Prostate gland (tissue), 2 donors: ENCODE measurements around the gene EIPR1. TPM values are rescaled to one million over a fixed set of nuclear protein-coding genes. Genes with fewer than 3 reads are reported as not detected.

Experiments used
- DNase-seq: peaks from one replicate; pipeline ENCODE4 v3.0.0-alpha.2; 2019; ENCODE audit warnings: low spot score
- H3K27ac ChIP-seq, 2 donors: fragments of 200-600 bp; sonication (generic); 2 replicates each; pipeline ENCODE4 v1.5.1; 2017 to 2019
- H3K27me3 ChIP-seq: fragments of 200-600 bp; sonication (generic); replicated peaks from 2 replicates; pipeline ENCODE4 v1.5.1; 2019; ENCODE audit not compliant: insufficient read depth
- H3K36me3 ChIP-seq, 2 donors: fragments of 200-600 bp; sonication (generic); 1 replicate in 1 of 2; 2 replicates in 1 of 2; pipeline versions ENCODE4 v1.5.1 to v1.8.1; 2017 to 2019
- H3K4me1 ChIP-seq: fragments of 200-600 bp; sonication (generic); replicated peaks from 2 replicates; pipeline ENCODE4 v1.5.1; 2019
- H3K4me3 ChIP-seq, 2 donors: fragments of 200-600 bp; sonication (generic); 2 replicates each; pipeline ENCODE4 v1.5.1; 2017 to 2019
- H3K9me3 ChIP-seq: fragments of 200-600 bp; sonication (generic); 2 replicates; pipeline ENCODE4 v1.5.1; 2017
- CTCF ChIP-seq, 4 experiments: fragments of 200-600 bp in 2 of 4; fragments of 450-650 bp in 2 of 4; sonication (generic) in 2 of 4; IDR thresholded peaks; 1 replicate in 3 of 4; 2 replicates in 1 of 4; pipeline ENCODE4 v1.5.1; 2016 to 2019; ENCODE audit warnings: antibody characterized with exemption in 4 of 4, mild to moderate bottlenecking in 2 of 4, moderate library complexity in 2 of 4
- POLR2A ChIP-seq: fragments of 450-650 bp; IDR thresholded peaks from one replicate; pipeline ENCODE4 v1.6.1; 2016; ENCODE audit warnings: antibody characterized with exemption, mild to moderate bottlenecking
- POLR2AphosphoS5 ChIP-seq: sonication (generic); formaldehyde crosslinking; IDR thresholded peaks from one replicate; pipeline ENCODE4 v1.6.1; 2017; ENCODE audit warnings: antibody characterized with exemption
- WGBS: methylation state at CpG from one replicate; pipeline ENCODE4 v1.1.5; 2018; 5-methylcytosine and 5-hydroxymethylcytosine counted together
- intact Hi-C: fragments of 100-400 bp; cut with DNase I; formaldehyde crosslinking; loops from one replicate; pipeline ENCODE4 v1.14.2; 2022
- total RNA-seq, 2 donors: library from RNA; depleted of rRNA; stranded (reverse); fragments of >200 nt; gene quantifications; one replicate each; pipeline ENCODE4 v1.1.0, GENCODE V29; 2016

EIPR1 gene
- total RNA-seq, 2 donors from 2014 or later: 30.0 to 52.3 TPM

- Histone ChIP-seq H3K4me3 (no peak overlapping the region), H3K27me3 (no peaks in the 10 kb centered on the region), H3K27ac (no peak overlapping the region), H3K36me3 (no peaks in the 10 kb centered on the region), H3K4me1 (no peaks in the 10 kb centered on the region), H3K9me3 (no peaks in the 10 kb centered on the region)
- 100% methylated on average over 2 of the region's 2 CpGs for WGBS
- DNase-seq: no peak
- intact Hi-C loops: no loop called here
- TF ChIP-seq CTCF (IDR thresholded peaks at IDR 0.05) (no peak), POLR2A (no peak), POLR2AphosphoS5 (no peak)
These were observed 128.1 kb downstream of the EIPR1 start for GRCh38 chr2:3249476-3249962.

GRCh38 chr2:3248754-3249475, 128.7 kb downstream of the EIPR1 start:
- H3K27ac ChIP-seq: no peak overlapping the region

GRCh38 chr2:3246928-3247714, 130.5 kb downstream of the EIPR1 start:
- no peaks in the 10 kb centered on the region for H3K9me3 ChIP-seq
- no peaks in the 10 kb centered on the region for H3K27me3 ChIP-seq
- TF ChIP-seq POLR2AphosphoS5 (no peak), CTCF (IDR thresholded peaks at IDR 0.05) (no peak), POLR2A (no peak)
- H3K27ac ChIP-seq: no peak overlapping the region
- no peaks in the 10 kb centered on the region for H3K36me3 ChIP-seq
- no peak for DNase-seq
- H3K4me1 ChIP-seq: no peaks in the 10 kb centered on the region
- H3K4me3 ChIP-seq: no peak overlapping the region
- intact Hi-C loops: no loop called here
- 78% methylated on average over 13 of the region's 13 CpGs for WGBS

More at GRCh38 chr2:3248754-3249475, 128.7 kb downstream of the EIPR1 start:
- no peak for DNase-seq
- no peaks in the 10 kb centered on the region for H3K27me3 ChIP-seq
- 93% methylated on average over 4 of the region's 4 CpGs for WGBS
- TF ChIP-seq POLR2AphosphoS5 (no peak), POLR2A (no peak), CTCF (IDR thresholded peaks at IDR 0.05) (no peak)
- no peaks in the 10 kb centered on the region for H3K36me3 ChIP-seq
- intact Hi-C loops: no loop called here
- no peak overlapping the region for H3K4me3 ChIP-seq
- no peaks in the 10 kb centered on the region for H3K9me3 ChIP-seq
- H3K4me1 ChIP-seq: no peaks in the 10 kb centered on the region

GRCh38 chr2:3246406-3246805, 131.2 kb downstream of the EIPR1 start:
- Histone ChIP-seq H3K9me3 (no peaks in the 10 kb centered on the region), H3K4me1 (no peaks in the 10 kb centered on the region), H3K27ac (no peak overlapping the region), H3K27me3 (no peaks in the 10 kb centered on the region), H3K36me3 (no peaks in the 10 kb centered on the region), H3K4me3 (no peak overlapping the region)
- no peak for DNase-seq
- WGBS: 74% methylated on average over 6 of the region's 6 CpGs
- intact Hi-C loops: no loop called here
- TF ChIP-seq POLR2AphosphoS5 (no peak), POLR2A (no peak), CTCF (IDR thresholded peaks at IDR 0.05) (no peak)
